ENCODE results near the gene TSPAN4. TPM values are rescaled to one million over a fixed set of nuclear protein-coding genes. Genes with fewer than 3 reads are reported as not detected.

Gene TSPAN4
- total and polyA plus RNA-seq, 12 donors, result 22.2 to 66.5 (median 29.5) TPM

GRCh38 chr11:853682-854448 lies 11.2 kb downstream of the TSPAN4 start:
- WGBS, 2 donors, result 92 to 95% methylated on average over 27 of the region's 27 CpGs
- Histone ChIP-seq H3K27me3 (peaks cover 0 to 15% (median 0%) of the 10 kb centered on the region in 7 donors), H3K4me3 (no peak overlapping the region), H3K4me1 (peaks cover 13 to 68% (median 29%) of the 10 kb centered on the region in 9 donors), H3K9me3 (no peaks in the 10 kb centered on the region), H3K27ac (peak overlapping the region in 1 of 10 donors; percentile 21), H3K36me3 (peaks cover 0 to 17% (median 0%) of the 10 kb centered on the region in 9 donors)
- DNase-seq (no peak), ATAC-seq (no peak)
- TF ChIP-seq CTCF (IDR thresholded peaks at IDR 0.05), result no peak
- intact Hi-C loops (cut with DNase I), result loop anchor here in 2 of 10 donors (10.0 kb wide), 1 partner anchor 191 kb away; no protein-coding TSS in a partner anchor

GRCh38 chr11:854601-855329 lies 12.1 kb downstream of the TSPAN4 start:
- Histone ChIP-seq H3K4me1 (peaks cover 12 to 67% (median 28%) of the 10 kb centered on the region in 9 donors), H3K27me3 (peaks cover 0 to 9% (median 0%) of the 10 kb centered on the region in 7 donors), H3K27ac (peak overlapping the region in 2 of 10 donors; percentile 10 to 21), H3K4me3 (no peak overlapping the region), H3K36me3 (peaks cover 0 to 17% (median 0%) of the 10 kb centered on the region in 9 donors), H3K9me3 (no peaks in the 10 kb centered on the region)
- WGBS, 2 donors, result 82 to 88% methylated on average over 20 of the region's 20 CpGs
- DNase-seq (no peak), ATAC-seq (no peak)
- no peak for TF ChIP-seq CTCF (IDR thresholded peaks at IDR 0.05)
- intact Hi-C loops (cut with DNase I), result loop anchor here in 2 of 10 donors (10.0 kb wide), 1 partner anchor 190 kb away; no protein-coding TSS in a partner anchor

GRCh38 chr11:855330-855674 lies 12.7 kb downstream of the TSPAN4 start:
- intact Hi-C loops (cut with DNase I), result loop anchor here in 2 of 10 donors (10.0 kb wide), 1 partner anchor 189 kb away; no protein-coding TSS in a partner anchor
- no peak overlapping the region for H3K27ac ChIP-seq
- H3K9me3 ChIP-seq, result no peaks in the 10 kb centered on the region
- DNase-seq (no peak), ATAC-seq (no peak)
- H3K4me1 ChIP-seq, result peaks cover 13 to 68% (median 31%) of the 10 kb centered on the region in 9 donors
- whole genome bisulfite sequencing, 2 donors, result 92 to 93% methylated on average over 7 of the region's 7 CpGs
- no peak for TF ChIP-seq CTCF (IDR thresholded peaks at IDR 0.05)
- no peak overlapping the region for H3K4me3 ChIP-seq
- H3K27me3 ChIP-seq, result peaks cover 0 to 4% (median 0%) of the 10 kb centered on the region in 7 donors
- peaks cover 0 to 14% (median 0%) of the 10 kb centered on the region in 9 donors for H3K36me3 ChIP-seq

GRCh38 chr11:855796-856195 lies 13.1 kb downstream of the TSPAN4 start:
- no peaks in the 10 kb centered on the region for H3K27me3 ChIP-seq
- WGBS, 2 donors, result 90 to 92% methylated on average over 12 of the region's 12 CpGs
- intact Hi-C loops (cut with DNase I), result loop anchor here in 2 of 10 donors (10.0 kb wide), 1 partner anchor 189 kb away; no protein-coding TSS in a partner anchor

More at GRCh38 chr11:855796-856195, 13.1 kb downstream of the TSPAN4 start:
- no peak for TF ChIP-seq CTCF (IDR thresholded peaks at IDR 0.05)
- Histone ChIP-seq H3K9me3 (no peaks in the 10 kb centered on the region), H3K4me3 (no peak overlapping the region), H3K36me3 (peaks cover 0 to 11% (median 0%) of the 10 kb centered on the region in 9 donors), H3K4me1 (peaks cover 11 to 67% (median 31%) of the 10 kb centered on the region in 9 donors), H3K27ac (no peak overlapping the region)
- no peak for ATAC-seq
- DNase-seq, result no peak

Measured in heart right ventricle (tissue), 16 donors.